CD1c-positive myeloid dendritic cell (primary cell): ENCODE data around the gene TAF5L.
"Not testable (repeated sequence)": the region's sequence is repeated elsewhere in the genome, so short reads cannot be mapped to it uniquely, and the experiment has no call there.

Experiments
- DNase-seq: peaks from one replicate; pipeline ENCODE4 v3.0.0-alpha.2; 2016; ENCODE audit errors: extremely low spot score

The TAF5L gene

DNA sequence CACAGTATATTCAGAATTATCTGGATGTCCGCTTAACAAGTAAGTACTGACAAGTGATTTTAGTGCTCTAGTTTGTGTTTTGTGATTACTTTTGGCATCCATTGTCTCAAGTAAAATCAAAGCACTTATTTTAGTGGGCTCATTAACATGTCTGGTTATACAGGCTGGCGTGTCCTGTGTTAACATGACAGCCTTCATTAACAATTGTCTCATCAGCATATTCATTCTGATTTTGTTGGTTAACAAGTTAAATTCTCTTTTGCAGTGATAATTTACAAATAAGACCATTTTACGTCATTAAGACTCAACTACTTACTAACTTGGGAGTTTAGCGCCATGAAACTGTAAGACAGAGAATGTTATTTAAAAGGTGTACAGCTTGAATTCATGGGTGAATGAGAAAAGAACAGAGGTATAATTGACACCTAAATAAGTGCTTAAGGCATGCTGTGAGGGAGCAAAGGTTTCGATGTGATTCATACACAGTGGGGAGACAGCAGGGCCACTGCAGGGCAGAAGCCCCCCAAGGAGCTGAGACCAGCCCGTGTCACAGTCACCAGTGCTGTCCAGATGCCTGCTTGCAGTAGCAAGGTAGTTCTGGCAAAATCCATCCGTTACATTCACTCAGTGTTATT, 22.4 kb downstream of the TAF5L start:
- no peak for DNase-seq

DNA sequence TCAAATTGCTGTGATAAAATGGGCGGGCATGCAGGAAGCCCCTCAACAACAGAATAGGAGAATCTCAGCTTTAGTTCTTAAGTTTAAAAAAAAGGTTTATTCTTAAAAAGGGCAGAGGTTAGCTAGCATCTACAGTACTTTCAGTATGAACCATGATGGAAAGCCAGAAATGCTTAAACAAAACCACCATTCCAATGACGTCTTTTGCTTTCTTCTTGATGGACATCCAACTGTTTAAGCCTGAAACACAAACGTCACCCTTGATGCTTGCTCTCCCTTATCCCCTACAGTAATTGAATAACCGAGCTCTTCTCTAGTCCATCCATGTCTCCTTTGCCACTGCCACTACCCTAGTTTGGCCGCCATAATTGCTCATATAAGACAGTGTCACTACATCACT, 25.7 kb downstream of the TAF5L start:
- DNase-seq = no peak

DNA sequence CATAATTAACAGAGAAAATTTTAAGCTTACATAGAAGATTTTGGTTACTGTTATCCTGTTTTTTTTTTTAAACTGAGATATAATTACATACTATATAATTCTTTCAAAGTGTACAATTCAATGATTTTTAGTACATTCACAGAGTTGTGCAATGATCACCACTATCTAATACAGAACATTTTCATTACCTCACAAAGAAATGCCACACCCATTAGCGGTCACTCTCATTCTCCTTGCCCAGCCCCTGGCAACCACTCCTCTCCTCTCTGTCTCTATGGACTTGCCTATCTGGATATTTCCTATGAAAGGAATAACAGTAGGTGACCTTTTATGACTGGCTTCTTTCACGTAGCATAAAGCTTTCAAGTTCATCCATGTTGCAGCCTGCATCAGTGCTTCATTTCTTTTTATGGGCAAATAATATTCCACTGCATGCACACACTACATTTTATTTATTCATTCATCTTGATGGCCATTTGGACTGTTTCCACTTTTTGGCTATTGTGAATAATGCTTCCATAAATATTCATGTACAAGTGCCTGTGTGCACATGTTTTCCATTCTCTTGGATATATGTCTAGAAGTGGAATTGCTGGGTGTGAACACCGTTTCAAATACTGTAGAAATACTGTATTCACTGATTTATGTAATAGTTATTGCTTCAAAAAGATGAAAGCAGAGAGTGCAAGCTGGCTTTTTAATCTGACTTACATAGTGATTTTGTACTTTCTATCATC, 26.5 kb downstream of the TAF5L start:
- DNase-seq = no peak

DNA sequence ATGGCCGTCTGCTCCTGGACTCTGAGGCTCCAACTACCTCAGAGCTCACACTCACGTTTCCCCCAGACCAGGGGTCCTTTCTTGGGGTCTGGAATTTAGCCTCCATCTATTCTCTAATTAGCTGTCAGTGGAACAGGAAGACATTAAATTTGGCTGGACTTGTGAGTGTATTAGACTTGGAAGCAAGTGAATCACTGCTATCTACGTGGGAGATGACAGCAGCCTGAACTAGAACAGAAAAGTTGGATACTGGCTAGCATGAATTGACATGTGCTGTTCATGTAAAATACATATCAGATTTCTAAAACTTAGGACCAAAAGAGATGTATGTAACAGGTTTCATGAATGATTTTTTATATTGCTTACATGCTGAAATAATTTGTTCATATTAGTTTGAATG, 28.0 kb downstream of the TAF5L start:
- DNase-seq = no peak

DNA sequence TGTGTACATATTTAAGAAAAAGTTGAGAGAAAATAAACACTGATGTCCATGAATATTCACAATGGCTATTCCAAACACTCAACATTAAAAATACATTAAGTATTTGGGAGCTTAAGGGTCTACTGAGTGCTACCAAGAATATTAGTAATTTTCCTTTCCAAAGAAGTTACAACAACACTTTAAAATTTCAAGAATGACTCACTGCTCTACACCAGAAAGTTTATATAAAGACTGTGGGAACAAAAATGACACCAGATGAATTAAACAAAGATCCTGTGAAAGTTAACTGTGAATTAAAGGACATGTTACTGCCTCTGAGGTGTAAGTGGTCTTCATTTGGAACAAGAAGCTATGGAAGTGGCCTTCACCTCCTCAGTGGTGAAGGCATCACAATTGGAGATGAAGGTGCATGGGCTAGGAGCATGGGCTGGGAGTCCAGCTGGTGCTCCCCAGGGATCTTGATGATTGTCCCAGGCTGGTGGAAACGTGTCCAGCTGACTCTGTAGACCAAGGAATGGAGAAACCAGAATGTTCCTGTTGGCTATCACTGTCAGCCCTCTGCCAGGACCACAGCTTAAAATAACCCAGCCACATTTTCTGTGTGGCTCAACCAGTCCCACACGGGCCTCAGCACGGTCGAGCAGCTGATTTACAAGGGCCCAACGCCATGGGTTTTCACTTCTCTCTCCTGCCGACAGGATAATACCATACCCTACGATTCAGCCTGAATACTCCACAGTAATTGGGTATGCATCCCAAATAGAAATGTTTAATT, 28.8 kb downstream of the TAF5L start:
- DNase-seq = peak; percentile 10

DNA sequence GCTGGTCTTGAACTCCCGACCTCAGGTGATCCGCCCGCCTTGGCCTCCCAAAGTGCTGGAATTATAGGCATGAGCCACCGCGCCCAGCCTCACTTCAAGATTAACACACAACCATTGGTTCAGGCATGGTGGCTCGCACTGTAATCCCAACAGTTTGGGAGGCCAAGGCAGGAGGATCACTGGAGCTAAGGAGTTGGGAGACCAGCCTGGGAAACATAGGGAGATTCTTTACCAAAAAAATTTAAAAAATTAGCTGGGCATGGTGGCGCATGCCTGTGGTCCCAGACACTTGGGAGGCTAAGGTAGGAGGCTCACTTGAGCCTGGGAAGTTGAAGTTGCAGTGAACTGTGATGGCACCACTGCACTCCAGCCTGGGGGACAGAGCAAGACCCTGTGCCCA, 30.0 kb downstream of the TAF5L start:
- not testable (repeated sequence) for DNase-seq

DNA sequence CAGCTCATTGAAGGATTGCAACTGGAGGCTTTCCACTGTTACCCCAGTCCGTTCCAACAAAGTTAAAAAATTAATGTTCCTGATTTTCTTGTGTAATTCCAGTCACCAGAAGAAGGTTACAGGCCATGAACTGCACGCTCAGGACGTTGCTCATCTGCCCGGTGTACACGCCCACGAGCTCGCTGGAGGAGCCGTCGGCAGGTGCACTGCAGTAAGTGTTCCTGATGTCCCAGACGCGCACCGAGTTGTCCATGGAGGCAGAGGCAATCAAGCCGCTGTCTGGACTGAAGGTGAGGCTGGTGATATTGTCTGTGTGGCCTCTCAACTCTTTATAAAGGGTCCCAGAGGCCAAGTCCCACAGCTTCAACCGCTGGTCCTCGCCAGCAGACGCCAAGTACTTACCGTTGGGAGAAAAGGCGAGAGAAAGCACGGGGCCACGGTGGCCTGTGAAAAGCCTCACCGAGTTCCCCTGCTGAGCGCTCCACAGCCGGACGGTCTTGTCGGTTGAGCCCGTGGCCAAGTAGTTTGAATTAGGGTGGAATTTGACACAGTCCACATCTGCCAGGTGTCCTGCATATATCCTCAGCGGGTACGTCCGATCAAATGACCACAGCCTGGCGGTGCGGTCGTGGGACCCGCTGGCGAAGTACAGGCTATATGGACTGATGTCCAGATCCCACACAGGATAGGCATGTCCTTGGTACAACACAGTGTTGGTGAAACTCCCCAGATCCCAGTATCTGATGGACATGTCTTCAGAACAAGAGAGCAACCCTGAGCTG, 31.5 kb downstream of the TAF5L start:
- no peak for DNase-seq

DNA sequence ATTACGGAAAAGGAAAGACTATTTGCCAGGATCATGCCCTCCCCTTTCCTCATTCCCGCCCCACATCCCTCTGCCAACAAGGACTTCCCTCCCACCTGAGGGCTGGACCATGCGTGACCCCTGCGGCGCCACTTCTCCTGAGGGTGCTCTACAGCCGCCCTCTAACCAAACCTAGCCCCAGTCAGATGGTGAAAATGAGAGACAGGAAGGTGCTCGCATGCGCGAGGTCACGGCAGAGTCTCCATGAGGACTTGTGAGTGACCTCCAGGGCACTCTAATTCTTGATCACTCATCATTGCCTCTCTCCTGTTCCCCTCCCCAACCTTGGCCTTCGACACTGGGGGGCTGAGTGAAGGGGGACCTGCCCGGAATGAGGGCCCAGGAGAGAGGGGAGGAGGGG, 32.1 kb downstream of the TAF5L start:
- DNase-seq = no peak

DNA sequence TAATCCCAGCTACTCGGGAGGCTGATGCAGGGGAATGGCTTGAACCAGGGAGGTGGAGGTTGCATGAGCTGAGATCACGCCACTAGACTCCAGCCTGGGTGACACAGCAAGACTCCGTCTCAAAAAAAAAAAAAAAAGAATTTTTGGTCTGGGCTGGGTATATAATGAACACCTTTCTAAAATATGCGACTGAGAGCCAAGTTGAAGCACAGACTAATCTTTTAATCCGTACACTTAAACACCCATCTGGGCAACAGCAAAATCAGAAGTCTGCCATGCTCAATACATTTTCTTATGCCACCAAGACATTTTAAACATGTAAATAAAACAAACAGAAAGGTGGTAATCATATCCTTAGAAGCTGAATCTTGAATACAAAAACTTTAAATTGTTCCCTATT, 35.8 kb downstream of the TAF5L start:
- no peak for DNase-seq

DNA sequence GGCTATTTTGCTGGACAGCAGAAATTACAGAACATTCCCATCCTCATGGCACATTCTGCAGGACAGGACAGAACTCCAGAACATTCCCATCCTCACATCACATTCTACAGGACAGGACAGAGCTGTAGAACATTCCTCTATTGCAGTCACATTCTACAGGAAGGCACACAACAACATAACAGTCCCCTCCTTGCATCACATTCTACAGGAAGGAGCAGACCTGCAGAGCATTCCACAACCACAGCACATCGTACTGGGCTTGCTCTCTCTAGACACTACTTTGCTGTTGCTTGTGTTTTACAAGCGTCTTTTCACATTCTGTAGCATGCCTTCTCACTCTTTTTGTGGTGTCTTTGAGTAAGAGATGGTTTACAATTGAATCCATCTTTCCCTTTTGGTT, 40.6 kb downstream of the TAF5L start:
- no peak for DNase-seq

DNA sequence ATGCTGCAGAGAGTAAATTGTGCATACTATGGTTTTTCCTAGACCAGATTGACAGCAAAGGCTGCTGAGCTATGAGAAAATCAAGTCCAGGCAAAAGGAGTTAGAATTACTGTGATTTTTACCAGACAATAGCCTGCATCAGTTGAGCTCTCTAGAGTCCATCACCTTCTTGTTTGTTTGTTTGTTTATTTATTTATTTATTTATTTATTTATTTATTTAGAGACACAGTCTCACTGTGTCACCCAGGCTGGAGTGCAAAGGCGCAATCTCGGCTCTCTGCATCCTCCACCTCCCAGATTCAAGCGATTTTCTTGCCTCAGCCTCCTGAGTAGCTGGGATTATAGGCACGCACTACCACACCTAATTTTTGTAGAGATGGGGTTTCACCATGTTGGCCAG, 43.2 kb downstream of the TAF5L start:
- DNase-seq = no peak

DNA sequence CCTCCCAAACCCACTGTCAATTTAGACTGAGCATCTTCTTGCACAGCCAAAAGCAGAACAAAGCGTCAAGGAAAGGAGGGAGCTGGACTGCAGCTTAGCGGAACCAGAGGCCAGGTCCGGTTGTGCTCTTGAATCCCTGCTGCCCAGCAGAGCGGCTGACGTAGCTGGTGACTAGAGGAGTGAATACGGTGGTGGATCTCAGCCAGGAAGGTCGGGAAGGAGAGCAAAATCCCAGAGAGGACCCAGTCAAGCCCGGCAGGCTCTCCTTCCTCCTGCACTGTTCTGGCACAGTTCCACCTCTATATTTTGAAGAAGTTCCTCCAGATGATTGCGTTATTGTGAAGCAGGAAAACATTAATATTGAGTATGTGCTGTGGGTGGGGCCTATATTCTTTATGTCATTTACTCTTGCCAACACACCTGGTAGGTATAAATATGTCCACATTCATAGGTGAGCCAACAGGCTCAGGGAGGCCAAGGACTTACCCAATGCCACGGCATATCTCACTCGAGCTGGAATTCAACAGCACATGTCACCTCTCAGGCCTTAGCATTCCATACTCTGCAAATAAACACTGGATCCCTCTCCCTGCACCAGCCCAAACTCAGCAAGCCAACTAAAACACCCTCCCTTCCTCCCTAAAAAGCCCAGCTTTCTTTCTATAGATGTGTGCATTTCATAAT, 43.8 kb downstream of the TAF5L start:
- peak; percentile 43 for DNase-seq

DNA sequence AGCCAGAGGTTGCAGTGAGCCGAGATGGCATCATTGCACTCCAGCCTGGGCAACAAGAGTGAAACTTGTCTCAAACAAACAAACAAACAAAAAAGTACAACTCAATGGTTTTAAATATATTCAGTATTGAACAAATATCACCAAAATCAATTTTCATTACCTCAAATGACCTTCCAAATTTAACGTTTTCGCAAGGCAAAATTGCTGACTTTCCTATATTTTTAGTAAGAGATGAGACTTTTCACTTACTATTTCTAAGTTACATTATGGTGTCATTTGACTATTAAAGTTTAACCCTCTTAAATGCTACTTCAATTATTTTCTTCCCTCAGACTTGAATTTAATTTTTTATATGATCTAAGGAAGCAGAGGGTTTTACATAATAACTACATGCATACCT, 44.4 kb downstream of the TAF5L start:
- no peak for DNase-seq

DNA sequence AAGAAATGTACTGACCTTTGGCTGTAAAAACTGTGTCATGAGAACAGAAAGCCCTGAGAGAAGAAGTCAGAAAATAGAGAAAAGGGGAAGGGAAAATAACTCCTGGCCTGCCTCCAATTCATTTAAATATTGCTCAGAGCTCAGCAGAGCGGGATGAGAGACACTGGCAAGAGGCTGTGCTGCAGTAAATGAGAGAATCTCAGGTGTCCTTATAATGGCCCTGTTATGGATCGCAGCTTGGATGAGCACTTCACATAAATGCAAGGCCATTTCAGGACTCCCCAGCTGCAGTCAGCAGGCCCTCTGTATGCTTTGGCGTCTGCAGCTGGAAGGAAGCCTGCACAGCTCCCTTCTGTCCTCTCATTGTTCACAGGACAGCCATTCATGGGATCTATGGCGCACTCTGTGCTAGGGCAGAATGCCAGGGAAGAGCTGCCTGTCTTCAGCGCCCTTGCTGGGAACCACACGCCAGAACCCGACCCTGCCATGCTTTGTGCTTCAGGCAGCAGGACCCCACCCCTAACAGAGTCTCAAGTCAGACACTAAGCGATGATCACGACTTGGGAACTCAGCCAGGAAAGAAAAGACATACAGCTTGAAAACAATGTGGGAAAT, 46.8 kb downstream of the TAF5L start:
- DNase-seq = peak; percentile 83

DNA sequence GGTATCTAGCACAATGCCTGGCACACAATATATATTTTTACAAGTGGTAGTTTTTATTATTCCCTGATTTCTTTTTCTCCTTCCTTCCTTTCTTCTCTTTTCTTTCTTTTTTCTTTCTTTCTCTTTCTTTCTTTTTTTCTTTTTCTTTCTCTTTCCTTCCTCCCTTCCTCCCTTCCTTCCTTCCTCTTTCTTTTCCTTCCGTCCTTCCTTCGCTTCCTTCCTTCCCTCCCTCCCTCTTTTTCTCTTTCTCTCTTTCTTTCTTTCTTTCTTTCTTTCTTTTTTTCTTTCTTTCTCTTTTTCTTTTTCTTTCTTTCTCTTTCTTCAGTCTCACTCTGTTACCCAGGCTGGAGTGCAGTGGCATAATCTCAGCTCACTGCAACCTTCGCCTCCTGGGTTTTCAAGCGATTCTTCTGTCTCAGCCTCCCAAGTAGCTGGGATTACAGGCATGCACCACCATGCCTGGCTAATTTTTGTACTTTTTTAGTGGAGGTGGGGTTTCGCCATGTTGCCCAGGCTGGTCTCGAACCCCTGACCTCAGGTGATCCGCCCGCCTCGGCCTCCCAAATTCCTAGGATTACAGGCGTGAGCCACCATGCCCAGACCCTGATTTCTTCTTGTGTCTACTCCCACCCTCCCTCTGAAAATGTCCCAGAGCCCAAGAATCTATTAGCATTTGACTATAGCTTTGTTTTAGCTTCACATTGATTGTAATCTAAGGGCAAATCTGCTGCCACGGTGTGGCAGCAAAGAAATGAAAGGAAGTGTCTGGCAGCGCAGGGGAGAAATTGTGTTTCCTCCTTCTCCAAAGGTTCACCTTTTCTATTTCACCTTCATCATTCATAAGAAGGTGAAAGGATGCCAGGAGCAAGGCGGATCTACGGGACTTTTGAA, 47.5 kb downstream of the TAF5L start:
- DNase-seq = no peak

DNA sequence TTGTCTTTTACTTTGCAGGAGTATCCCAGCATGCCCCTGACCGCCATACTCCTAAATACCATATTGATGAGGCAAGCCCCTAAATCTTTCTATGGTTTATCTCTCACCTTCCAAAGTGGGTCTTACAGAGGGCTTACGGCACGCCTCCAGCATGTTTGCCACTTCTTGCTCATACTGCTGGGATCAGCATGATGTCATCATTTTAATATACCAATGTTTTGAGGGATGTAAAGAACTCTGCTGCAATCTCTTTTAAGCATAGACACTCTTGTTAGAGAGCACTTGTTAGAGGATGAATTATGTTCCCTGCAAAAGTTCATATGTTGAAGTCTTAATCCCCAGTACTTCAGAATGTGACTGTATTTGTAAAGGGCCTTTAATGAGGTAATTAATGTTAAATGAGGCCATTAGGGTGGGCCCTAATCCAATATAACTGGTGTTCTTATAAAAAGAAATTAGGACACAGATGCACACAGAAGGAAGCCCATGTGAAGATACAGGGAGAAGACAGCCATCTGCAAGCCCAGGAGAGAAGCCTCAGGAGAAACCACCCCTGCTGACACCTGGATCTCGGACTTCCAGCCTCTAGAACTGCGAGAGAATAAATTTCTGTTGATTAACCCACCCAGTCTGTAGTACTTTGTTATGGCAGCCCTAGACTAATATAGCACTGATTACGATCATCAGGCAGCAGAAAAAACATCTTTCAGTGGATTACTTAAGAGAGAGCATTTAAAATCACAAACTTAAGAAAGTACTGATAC, 51.1 kb downstream of the TAF5L start:
- DNase-seq = no peak

DNA sequence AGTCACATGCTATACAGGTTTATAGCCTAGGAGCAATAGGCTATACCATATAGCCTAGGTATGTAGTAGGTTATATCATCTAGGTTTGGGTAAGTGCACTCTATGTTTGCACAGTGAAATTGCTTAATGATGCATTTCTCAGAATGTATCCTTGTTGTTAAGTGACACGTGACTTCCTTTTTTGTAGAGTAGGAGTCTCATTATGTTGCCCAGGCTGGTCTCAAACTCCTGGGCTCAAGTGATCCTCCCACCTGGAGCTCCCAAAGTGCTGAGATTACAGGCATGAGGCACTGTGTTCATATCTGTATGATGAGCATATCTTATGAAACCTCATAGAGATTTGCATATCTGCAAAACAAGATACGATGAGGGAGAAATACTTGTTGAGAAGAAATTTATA, 53.6 kb downstream of the TAF5L start:
- peak; percentile 49 for DNase-seq

DNA sequence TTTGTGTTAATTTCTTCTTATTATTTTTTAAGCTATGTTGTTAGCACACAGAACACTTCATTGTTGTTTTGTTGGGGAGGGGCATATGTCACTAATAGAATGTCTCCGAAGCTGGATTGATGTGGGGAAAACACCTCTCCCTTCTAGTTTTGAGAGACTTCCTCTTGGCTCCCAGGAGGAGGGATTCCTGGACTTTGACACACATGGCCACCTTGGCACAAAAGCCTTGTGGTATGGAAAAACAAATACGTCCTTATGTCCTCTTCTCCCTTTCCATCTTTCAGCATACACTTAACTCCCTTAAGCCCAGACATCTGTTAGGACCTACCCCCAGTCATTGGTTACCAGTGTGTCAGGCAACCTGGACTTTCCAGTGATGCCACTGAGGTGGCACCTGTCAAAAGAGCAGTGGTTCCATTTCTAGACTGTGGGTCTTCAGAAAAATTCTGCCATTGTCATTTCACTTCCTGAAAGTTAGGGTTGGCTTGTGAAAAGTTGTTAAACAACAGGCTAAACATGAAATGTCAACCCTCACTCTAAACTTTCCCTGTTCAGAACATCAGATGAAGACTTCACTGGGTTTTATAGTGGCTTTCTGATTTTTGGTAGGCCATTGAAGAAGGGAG, 54.9 kb downstream of the TAF5L start:
- DNase-seq = no peak

DNA sequence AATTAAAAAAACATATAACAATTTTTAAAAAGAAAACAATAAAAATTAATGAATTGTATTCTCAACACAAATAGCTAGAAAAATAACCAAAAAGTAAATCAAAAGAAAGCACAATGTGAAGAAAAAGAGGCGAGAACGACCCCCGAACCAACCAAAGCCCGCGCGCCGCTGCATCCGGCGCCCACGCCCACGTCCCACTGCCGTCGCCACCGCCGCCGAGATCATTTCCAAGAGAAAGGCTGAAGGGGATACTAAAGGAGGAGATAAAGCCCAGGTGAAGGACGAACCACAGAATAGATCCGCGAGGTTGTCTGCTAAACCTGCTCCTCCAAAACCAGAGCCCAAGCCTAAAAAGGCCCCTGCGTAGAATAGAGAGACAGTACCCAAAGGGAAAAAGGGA, 55.6 kb downstream of the TAF5L start:
- DNase-seq = no peak
